ENCODE measurements around the gene KIAA0040.

DNA sequence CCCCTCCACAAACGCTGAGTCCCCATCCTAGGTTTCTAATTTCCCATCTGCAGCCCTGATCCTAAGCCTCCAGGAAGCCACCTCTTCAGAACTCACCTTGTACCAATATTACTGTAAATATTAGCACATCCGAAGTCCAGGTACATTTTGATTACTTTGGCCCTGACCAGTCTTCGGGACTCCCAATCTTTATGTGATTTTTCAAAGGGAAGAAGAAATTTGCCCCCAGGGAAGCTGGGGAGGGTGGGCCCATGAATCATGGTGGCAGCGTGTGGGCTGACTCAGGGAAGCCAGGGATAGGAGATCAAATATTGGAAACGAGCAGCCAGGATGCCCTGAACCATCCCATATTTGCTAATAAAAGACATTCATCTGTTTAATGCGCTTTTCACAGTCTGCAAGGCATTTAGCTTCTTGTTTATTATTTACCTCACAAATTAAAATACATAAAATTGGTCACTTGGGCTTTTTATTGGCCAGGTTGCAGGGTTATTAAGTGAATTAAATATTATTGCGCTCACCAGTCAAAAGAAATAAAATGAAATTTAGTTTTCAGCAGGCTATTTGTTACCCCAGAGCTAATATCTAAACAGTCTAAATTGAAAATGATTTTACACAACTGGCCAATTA is 46.6 kb downstream of the KIAA0040 start:
- TF ChIP-seq, protein P1, sequence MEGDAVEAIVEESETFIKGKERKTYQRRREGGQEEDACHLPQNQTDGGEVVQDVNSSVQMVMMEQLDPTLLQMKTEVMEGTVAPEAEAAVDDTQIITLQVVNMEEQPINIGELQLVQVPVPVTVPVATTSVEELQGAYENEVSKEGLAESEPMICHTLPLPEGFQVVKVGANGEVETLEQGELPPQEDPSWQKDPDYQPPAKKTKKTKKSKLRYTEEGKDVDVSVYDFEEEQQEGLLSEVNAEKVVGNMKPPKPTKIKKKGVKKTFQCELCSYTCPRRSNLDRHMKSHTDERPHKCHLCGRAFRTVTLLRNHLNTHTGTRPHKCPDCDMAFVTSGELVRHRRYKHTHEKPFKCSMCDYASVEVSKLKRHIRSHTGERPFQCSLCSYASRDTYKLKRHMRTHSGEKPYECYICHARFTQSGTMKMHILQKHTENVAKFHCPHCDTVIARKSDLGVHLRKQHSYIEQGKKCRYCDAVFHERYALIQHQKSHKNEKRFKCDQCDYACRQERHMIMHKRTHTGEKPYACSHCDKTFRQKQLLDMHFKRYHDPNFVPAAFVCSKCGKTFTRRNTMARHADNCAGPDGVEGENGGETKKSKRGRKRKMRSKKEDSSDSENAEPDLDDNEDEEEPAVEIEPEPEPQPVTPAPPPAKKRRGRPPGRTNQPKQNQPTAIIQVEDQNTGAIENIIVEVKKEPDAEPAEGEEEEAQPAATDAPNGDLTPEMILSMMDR (IDR thresholded peaks at IDR 0.05): no peak
- no peak for TF ChIP-seq EZH2 (IDR thresholded peaks at IDR 0.05; ENCODE audit: borderline replicate concordance, insufficient read depth, low read depth, low read length, poor library complexity, severe bottlenecking)

Data from B cell (primary cell).